OCI-LY1 (cell line): ENCODE results near the gene PCDHGA5.

Source experiments
- CTCF ChIP-seq: fragments of 200-600 bp; sonication (generic), shearing (Covaris generic); IDR thresholded peaks from 2 replicates; pipeline ENCODE4 v1.5.1; 2017; ENCODE audit warnings: mild to moderate bottlenecking, antibody characterized with exemption, low read length, moderate library complexity, mixed read lengths
- EZH2 ChIP-seq: fragments of 200-600 bp; sonication (generic), shearing (Covaris generic); IDR thresholded peaks from 2 replicates; pipeline ENCODE4 v1.8.0; 2017; ENCODE audit warnings: borderline replicate concordance, mixed run types, mild to moderate bottlenecking, antibody characterized with exemption, low read length, moderate library complexity, mixed read lengths

- TF ChIP-seq CTCF (peak; percentile 40; the same call in 1 of the 2 replicates), EZH2 (no peak)
Measured at GRCh38 chr5:141338538-141339306, 25.2 kb upstream of the PCDHGA5 start, which contains the start of gene PCDHGA2.
